Suprapubic skin (tissue), 4 donors: ENCODE data around the gene ENG.

Source experiments
- EP300 ChIP-seq: sonication (generic); formaldehyde crosslinking; IDR thresholded peaks from one replicate; pipeline ENCODE4 v1.6.1; 2017; ENCODE audit warnings: antibody characterized with exemption
- POLR2AphosphoS5 ChIP-seq, 3 donors: sonication (generic); formaldehyde crosslinking; IDR thresholded peaks; one replicate each; pipeline ENCODE4 v1.6.1; 2017; ENCODE audit warnings: antibody characterized with exemption in 3 of 3

- TF ChIP-seq POLR2AphosphoS5 (IDR thresholded peaks at IDR 0.05) (peak in 1 of 3 donors; percentile 18), EP300 (no peak)
Measured at GRCh38 chr9:127828262-127829031, 26.0 kb downstream of the ENG start.
